ENCODE measurements around the gene RAB3D. TPM values are rescaled to one million over a fixed set of nuclear protein-coding genes. Genes with fewer than 3 reads are reported as not detected.

RAB3D gene
- total and polyA plus RNA-seq, 4 donors, result 1.1 to 10.2 (median 5.5) TPM

- DNase-seq (ENCODE audit: low spot score), result no peak
- peaks cover 2 to 7% (median 4%) of the 10 kb centered on the region in 4 donors for H3K36me3 ChIP-seq (ENCODE audit: control insufficient read depth in 4 of 4, insufficient read depth in 3 of 4, low read depth in 1 of 4, low read length in 3 of 4)
- H3K9me3 ChIP-seq (ENCODE audit: control insufficient read depth in 4 of 4, low read length in 3 of 4), result no peaks in the 10 kb centered on the region
- no peak overlapping the region for H3K9ac ChIP-seq (ENCODE audit: low read depth in 1 of 2, low read length in 2 of 2)
- H3K27ac ChIP-seq (ENCODE audit: low read depth in 1 of 2, low read length in 2 of 2), result no peak overlapping the region
- H3K4me1 ChIP-seq (ENCODE audit: control insufficient read depth in 4 of 4, insufficient read depth in 4 of 4, low read length in 3 of 4), result no peaks in the 10 kb centered on the region
- no peak overlapping the region for H3K4me3 ChIP-seq (ENCODE audit: low read depth in 1 of 3, low read length in 3 of 3)
- TF ChIP-seq, protein P1, sequence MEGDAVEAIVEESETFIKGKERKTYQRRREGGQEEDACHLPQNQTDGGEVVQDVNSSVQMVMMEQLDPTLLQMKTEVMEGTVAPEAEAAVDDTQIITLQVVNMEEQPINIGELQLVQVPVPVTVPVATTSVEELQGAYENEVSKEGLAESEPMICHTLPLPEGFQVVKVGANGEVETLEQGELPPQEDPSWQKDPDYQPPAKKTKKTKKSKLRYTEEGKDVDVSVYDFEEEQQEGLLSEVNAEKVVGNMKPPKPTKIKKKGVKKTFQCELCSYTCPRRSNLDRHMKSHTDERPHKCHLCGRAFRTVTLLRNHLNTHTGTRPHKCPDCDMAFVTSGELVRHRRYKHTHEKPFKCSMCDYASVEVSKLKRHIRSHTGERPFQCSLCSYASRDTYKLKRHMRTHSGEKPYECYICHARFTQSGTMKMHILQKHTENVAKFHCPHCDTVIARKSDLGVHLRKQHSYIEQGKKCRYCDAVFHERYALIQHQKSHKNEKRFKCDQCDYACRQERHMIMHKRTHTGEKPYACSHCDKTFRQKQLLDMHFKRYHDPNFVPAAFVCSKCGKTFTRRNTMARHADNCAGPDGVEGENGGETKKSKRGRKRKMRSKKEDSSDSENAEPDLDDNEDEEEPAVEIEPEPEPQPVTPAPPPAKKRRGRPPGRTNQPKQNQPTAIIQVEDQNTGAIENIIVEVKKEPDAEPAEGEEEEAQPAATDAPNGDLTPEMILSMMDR (IDR thresholded peaks at IDR 0.05; ENCODE audit: low read depth, low read length, missing input control), result no peak
- no peak for TF ChIP-seq HNF4A (conservative IDR thresholded peaks at IDR 0.05)
- no peak for TF ChIP-seq EGR1 (IDR thresholded peaks at IDR 0.05; ENCODE audit: low read depth in 2 of 2)
- TF ChIP-seq GABPA (IDR thresholded peaks at IDR 0.05 in 1 of 2, conservative IDR thresholded peaks at IDR 0.05 in 1 of 2), result no peak
- no peak for TF ChIP-seq HNF4G (IDR thresholded peaks at IDR 0.05)
- no peak for TF ChIP-seq FOXA2 (IDR thresholded peaks at IDR 0.05)
- no peak for TF ChIP-seq NR2F2 (IDR thresholded peaks at IDR 0.05)
- TF ChIP-seq, protein P2, sequence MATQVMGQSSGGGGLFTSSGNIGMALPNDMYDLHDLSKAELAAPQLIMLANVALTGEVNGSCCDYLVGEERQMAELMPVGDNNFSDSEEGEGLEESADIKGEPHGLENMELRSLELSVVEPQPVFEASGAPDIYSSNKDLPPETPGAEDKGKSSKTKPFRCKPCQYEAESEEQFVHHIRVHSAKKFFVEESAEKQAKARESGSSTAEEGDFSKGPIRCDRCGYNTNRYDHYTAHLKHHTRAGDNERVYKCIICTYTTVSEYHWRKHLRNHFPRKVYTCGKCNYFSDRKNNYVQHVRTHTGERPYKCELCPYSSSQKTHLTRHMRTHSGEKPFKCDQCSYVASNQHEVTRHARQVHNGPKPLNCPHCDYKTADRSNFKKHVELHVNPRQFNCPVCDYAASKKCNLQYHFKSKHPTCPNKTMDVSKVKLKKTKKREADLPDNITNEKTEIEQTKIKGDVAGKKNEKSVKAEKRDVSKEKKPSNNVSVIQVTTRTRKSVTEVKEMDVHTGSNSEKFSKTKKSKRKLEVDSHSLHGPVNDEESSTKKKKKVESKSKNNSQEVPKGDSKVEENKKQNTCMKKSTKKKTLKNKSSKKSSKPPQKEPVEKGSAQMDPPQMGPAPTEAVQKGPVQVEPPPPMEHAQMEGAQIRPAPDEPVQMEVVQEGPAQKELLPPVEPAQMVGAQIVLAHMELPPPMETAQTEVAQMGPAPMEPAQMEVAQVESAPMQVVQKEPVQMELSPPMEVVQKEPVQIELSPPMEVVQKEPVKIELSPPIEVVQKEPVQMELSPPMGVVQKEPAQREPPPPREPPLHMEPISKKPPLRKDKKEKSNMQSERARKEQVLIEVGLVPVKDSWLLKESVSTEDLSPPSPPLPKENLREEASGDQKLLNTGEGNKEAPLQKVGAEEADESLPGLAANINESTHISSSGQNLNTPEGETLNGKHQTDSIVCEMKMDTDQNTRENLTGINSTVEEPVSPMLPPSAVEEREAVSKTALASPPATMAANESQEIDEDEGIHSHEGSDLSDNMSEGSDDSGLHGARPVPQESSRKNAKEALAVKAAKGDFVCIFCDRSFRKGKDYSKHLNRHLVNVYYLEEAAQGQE (IDR thresholded peaks at IDR 0.05), result no peak
- TF ChIP-seq RAD21 (IDR thresholded peaks at IDR 0.05), result no peak
- TF ChIP-seq, protein P3, sequence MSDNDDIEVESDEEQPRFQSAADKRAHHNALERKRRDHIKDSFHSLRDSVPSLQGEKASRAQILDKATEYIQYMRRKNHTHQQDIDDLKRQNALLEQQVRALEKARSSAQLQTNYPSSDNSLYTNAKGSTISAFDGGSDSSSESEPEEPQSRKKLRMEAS (IDR thresholded peaks at IDR 0.05), result no peak
- TF ChIP-seq TAF1 (conservative IDR thresholded peaks at IDR 0.05), result no peak
- TF ChIP-seq ATF3 (IDR thresholded peaks at IDR 0.05), result no peak
- TF ChIP-seq, protein P4, sequence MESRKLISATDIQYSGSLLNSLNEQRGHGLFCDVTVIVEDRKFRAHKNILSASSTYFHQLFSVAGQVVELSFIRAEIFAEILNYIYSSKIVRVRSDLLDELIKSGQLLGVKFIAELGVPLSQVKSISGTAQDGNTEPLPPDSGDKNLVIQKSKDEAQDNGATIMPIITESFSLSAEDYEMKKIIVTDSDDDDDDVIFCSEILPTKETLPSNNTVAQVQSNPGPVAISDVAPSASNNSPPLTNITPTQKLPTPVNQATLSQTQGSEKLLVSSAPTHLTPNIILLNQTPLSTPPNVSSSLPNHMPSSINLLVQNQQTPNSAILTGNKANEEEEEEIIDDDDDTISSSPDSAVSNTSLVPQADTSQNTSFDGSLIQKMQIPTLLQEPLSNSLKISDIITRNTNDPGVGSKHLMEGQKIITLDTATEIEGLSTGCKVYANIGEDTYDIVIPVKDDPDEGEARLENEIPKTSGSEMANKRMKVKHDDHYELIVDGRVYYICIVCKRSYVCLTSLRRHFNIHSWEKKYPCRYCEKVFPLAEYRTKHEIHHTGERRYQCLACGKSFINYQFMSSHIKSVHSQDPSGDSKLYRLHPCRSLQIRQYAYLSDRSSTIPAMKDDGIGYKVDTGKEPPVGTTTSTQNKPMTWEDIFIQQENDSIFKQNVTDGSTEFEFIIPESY (IDR thresholded peaks at IDR 0.05), result no peak
- no peak for TF ChIP-seq YY1 (IDR thresholded peaks at IDR 0.05)
- TF ChIP-seq JUND (IDR thresholded peaks at IDR 0.05), result no peak
- TF ChIP-seq FOXA1 (IDR thresholded peaks at IDR 0.05), result no peak
- 87% methylated on average over 4 of the region's 4 CpGs for WGBS
- no peaks in the 10 kb centered on the region for H3K27me3 ChIP-seq (ENCODE audit: control insufficient read depth in 4 of 4, insufficient read depth in 4 of 4, low read length in 3 of 4)
Observed at GRCh38 chr19:11330127-11330526, 9.3 kb downstream of the RAB3D start.

GRCh38 chr19:11325544-11325943 is 13.9 kb downstream of the RAB3D start:
- no peak for DNase-seq (ENCODE audit: low spot score)
- H3K4me3 ChIP-seq (ENCODE audit: low read depth in 1 of 3, low read length in 3 of 3), result no peak overlapping the region
- TF ChIP-seq NR2F2 (IDR thresholded peaks at IDR 0.05), result no peak
- TF ChIP-seq EGR1 (IDR thresholded peaks at IDR 0.05; ENCODE audit: low read depth in 2 of 2), result no peak
- TF ChIP-seq, protein P3 (IDR thresholded peaks at IDR 0.05), result no peak
- TF ChIP-seq JUND (IDR thresholded peaks at IDR 0.05), result no peak
- TF ChIP-seq HNF4G (IDR thresholded peaks at IDR 0.05), result no peak
- TF ChIP-seq, protein P4 (IDR thresholded peaks at IDR 0.05), result no peak
- TF ChIP-seq HNF4A (conservative IDR thresholded peaks at IDR 0.05), result no peak
- TF ChIP-seq YY1 (IDR thresholded peaks at IDR 0.05), result no peak
- no peak for TF ChIP-seq ATF3 (IDR thresholded peaks at IDR 0.05)
- H3K4me1 ChIP-seq (ENCODE audit: control insufficient read depth in 4 of 4, insufficient read depth in 4 of 4, low read length in 3 of 4), result peaks cover 6 to 16% (median 12%) of the 10 kb centered on the region in 4 donors
- H3K27ac ChIP-seq (ENCODE audit: low read depth in 1 of 2, low read length in 2 of 2), result no peak overlapping the region
- H3K9ac ChIP-seq (ENCODE audit: low read depth in 1 of 2, low read length in 2 of 2), result no peak overlapping the region
- H3K9me3 ChIP-seq (ENCODE audit: control insufficient read depth in 4 of 4, low read length in 3 of 4), result no peaks in the 10 kb centered on the region
- H3K36me3 ChIP-seq (ENCODE audit: control insufficient read depth in 4 of 4, insufficient read depth in 3 of 4, low read depth in 1 of 4, low read length in 3 of 4), result peaks cover 0 to 2% (median 0%) of the 10 kb centered on the region in 4 donors
- 94% methylated on average over 7 of the region's 7 CpGs for WGBS
- H3K27me3 ChIP-seq (ENCODE audit: control insufficient read depth in 4 of 4, insufficient read depth in 4 of 4, low read length in 3 of 4), result no peaks in the 10 kb centered on the region

Data from liver (tissue), 9 donors.